ENCODE data around the gene LCT. TPM values are rescaled to one million over a fixed set of nuclear protein-coding genes. Genes with fewer than 3 reads are reported as not detected.
"Not testable (repeated sequence)": the region's sequence is repeated elsewhere in the genome, so short reads cannot be mapped to it uniquely, and the experiment has no call there.

The LCT gene
- total RNA-seq = under 1 TPM; 0.11 TPM
- not detected for polyA plus RNA-seq (2013, experiment 1 of 2)
- polyA plus RNA-seq (2013, experiment 2 of 2) = not detected
- long read RNA-seq, experiment 1 = 0 reads
- long read RNA-seq, experiment 2 = 0 reads
- long read RNA-seq, experiment 3 = 0 reads
- long read RNA-seq, experiment 4 = 0 reads

DNA sequence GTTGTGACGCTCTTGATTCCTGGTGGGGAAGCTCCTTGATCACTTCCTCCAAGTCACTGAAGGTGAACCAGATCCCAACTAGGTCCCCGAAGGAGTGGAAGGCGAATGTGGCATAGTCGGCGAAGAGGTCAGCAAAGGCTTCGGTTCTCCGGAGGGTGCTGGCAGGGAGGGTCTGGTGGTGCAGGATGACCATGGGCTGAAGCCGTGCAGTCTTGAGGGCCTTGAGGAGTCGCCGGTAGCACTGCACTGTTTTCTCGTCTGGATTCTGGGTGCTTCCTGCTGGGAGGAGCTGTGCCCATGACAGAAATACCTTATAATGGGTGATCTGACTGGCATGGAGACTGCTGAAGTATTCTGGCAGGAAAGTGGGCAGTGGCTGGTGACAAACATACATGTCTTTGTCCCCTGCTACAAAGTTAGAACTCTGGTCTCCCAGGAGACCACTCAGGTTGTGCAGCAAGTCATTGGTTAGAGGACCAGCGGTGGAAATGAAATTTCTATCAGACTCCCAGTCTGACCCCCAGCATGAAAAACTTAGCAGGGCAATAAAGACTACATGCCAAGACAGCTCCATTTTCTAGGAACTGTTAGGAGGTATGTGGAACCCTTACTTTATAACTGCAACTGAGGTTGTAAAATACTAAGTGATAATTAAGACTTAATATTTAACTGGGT is at the start of gene LCT:
Gene LCT (minus strand): TSS at position 589 of the 675 bp plus-strand sequence. CDS start 15 bp downstream, at position 574.
- Histone ChIP-seq H3K36me3 (ENCODE audit: control insufficient read depth, insufficient read depth, low read length) (peaks cover 31% of the 10 kb centered on the region), H3K27ac (ENCODE audit: low read depth, low read length) (no peak within 1 kb of the TSS), H3K9ac (ENCODE audit: extremely low read depth, low read length, poor library complexity, severe bottlenecking) (no peak within 1 kb of the TSS), H3K27me3 (ENCODE audit: control insufficient read depth, insufficient read depth, low read length, poor library complexity, severe bottlenecking) (no peaks in the 10 kb centered on the region), H3K4me1 (ENCODE audit: control insufficient read depth, insufficient read depth, low read length) (no peaks in the 10 kb centered on the region), H3K9me3 (ENCODE audit: control insufficient read depth, low read length) (no peaks in the 10 kb centered on the region), H3K4me3 (ENCODE audit: low read length) (no peak within 1 kb of the TSS)
- no peak within 1 kb of the TSS for H3K27ac Mint-ChIP-seq
- peaks cover 20% of the 10 kb centered on the region for H3K36me3 Mint-ChIP-seq (ENCODE audit: low read depth)
- 95 to 100% methylated on average over 8 to 12 of the region's 12 CpGs for WGBS, 2 experiments (ENCODE audit: insufficient coverage in 1 of 2, insufficient read length in 1 of 2)
- no peaks in the 10 kb centered on the region for H3K27me3 Mint-ChIP-seq (ENCODE audit: insufficient read depth)
- no peaks in the 10 kb centered on the region for H3K4me1 Mint-ChIP-seq
- H3K4me3 Mint-ChIP-seq = no peak within 1 kb of the TSS
- DNase-seq = no peak
- no peak for TF ChIP-seq CTCF (conservative IDR thresholded peaks at IDR 0.05)
- H3K9me3 Mint-ChIP-seq = no peaks in the 10 kb centered on the region

DNA sequence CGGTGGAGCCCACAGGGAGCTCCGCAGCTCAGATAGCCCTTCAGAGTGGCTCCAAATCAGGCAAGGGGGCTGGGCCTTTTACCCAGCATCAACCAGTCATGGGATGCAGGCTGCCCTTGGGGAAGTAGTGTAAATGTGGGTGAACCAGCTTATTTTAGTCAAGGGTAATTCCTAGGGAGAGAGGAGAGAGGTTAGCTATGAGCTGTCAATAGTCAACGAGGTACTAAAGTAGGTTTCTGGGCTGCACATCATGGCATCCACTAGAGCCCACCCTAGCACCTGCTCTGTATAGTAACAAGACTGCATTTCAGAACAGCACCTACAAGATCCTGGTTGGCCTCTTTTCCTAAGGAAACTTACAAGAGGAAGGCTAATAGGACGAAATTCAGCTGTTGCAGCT is 48.7 kb upstream of the LCT start:
- Histone ChIP-seq H3K27ac (ENCODE audit: low read depth, low read length) (no peak overlapping the region), H3K27me3 (ENCODE audit: control insufficient read depth, insufficient read depth, low read length, poor library complexity, severe bottlenecking) (no peaks in the 10 kb centered on the region), H3K36me3 (ENCODE audit: control insufficient read depth, insufficient read depth, low read length) (no peaks in the 10 kb centered on the region), H3K4me1 (ENCODE audit: control insufficient read depth, insufficient read depth, low read length) (no peaks in the 10 kb centered on the region), H3K9me3 (ENCODE audit: control insufficient read depth, low read length) (no peaks in the 10 kb centered on the region), H3K9ac (ENCODE audit: extremely low read depth, low read length, poor library complexity, severe bottlenecking) (no peak overlapping the region), H3K4me3 (ENCODE audit: low read length) (no peak overlapping the region)
- Mint-ChIP-seq H3K4me1 (peaks cover 6% of the 10 kb centered on the region), H3K4me3 (no peak overlapping the region), H3K9me3 (peaks cover 20% of the 10 kb centered on the region), H3K36me3 (ENCODE audit: low read depth) (peaks cover 2% of the 10 kb centered on the region), H3K27ac (no peak overlapping the region), H3K27me3 (ENCODE audit: insufficient read depth) (peaks cover 2% of the 10 kb centered on the region)
- DNase-seq = no peak
- no peak for TF ChIP-seq CTCF (conservative IDR thresholded peaks at IDR 0.05)
- WGBS, 2 experiments (ENCODE audit: insufficient coverage in 1 of 2, insufficient read length in 1 of 2) = 89% methylated on average over 4 of the region's 4 CpGs

GRCh38 chr2:135882415-135882814 is 45.4 kb upstream of the LCT start:
- peaks cover 3% of the 10 kb centered on the region for H3K27me3 Mint-ChIP-seq (ENCODE audit: insufficient read depth)
- Histone ChIP-seq H3K27ac (ENCODE audit: low read depth, low read length) (no peak overlapping the region), H3K9me3 (ENCODE audit: control insufficient read depth, low read length) (no peaks in the 10 kb centered on the region), H3K4me1 (ENCODE audit: control insufficient read depth, insufficient read depth, low read length) (no peaks in the 10 kb centered on the region), H3K4me3 (ENCODE audit: low read length) (no peak overlapping the region), H3K36me3 (ENCODE audit: control insufficient read depth, insufficient read depth, low read length) (no peaks in the 10 kb centered on the region), H3K27me3 (ENCODE audit: control insufficient read depth, insufficient read depth, low read length, poor library complexity, severe bottlenecking) (no peaks in the 10 kb centered on the region), H3K9ac (ENCODE audit: extremely low read depth, low read length, poor library complexity, severe bottlenecking) (no peak overlapping the region)
- no peak for TF ChIP-seq CTCF (conservative IDR thresholded peaks at IDR 0.05)
- H3K9me3 Mint-ChIP-seq = peaks cover 2% of the 10 kb centered on the region
- H3K36me3 Mint-ChIP-seq (ENCODE audit: low read depth) = no peaks in the 10 kb centered on the region
- H3K4me1 Mint-ChIP-seq = peaks cover 4% of the 10 kb centered on the region
- WGBS, 2 experiments (ENCODE audit: insufficient coverage in 1 of 2, insufficient read length in 1 of 2) = 79 to 80% methylated on average over 2 to 3 of the region's 3 CpGs
- DNase-seq = no peak
- no peak overlapping the region for H3K4me3 Mint-ChIP-seq
- H3K27ac Mint-ChIP-seq = no peak overlapping the region

DNA sequence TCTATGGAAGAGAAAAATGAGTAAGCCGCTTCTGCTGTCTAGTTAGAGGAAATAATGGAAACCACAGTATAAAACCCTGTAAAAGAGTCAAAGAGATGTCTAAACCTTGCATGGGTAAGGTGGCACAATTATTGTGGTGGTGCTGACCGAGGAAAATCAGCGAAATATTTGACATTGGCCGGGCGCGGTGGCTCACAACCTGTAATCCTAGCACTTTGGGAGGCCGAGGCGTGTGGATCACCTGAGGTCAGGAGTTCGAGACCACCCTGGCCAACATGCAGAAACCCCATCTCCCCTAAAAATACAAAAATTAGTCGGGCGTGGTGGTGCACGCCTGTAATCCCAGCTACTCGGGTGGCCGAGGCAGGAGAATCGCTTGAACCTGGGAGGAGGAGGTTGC is 39.8 kb upstream of the LCT start:
- H3K9ac ChIP-seq (ENCODE audit: extremely low read depth, low read length, poor library complexity, severe bottlenecking); DNase-seq; H3K27me3 Mint-ChIP-seq (ENCODE audit: insufficient read depth); H3K27me3 ChIP-seq (ENCODE audit: control insufficient read depth, insufficient read depth, low read length, poor library complexity, severe bottlenecking); H3K4me1 ChIP-seq (ENCODE audit: control insufficient read depth, insufficient read depth, low read length); H3K27ac ChIP-seq (ENCODE audit: low read depth, low read length): not testable (repeated sequence)
- Histone ChIP-seq H3K4me3 (ENCODE audit: low read length) (peak overlapping the region; percentile 98), H3K9me3 (ENCODE audit: control insufficient read depth, low read length) (peaks cover 12% of the 10 kb centered on the region), H3K36me3 (ENCODE audit: control insufficient read depth, insufficient read depth, low read length) (peaks cover 16% of the 10 kb centered on the region)
- Mint-ChIP-seq H3K4me3 (peak overlapping the region; percentile 95), H3K27ac (peak overlapping the region; percentile 84), H3K4me1 (peaks cover 23% of the 10 kb centered on the region), H3K36me3 (ENCODE audit: low read depth) (peaks cover 17% of the 10 kb centered on the region), H3K9me3 (peaks cover 12% of the 10 kb centered on the region)
- WGBS, 2 experiments (ENCODE audit: insufficient coverage in 1 of 2, insufficient read length in 1 of 2) = 85 to 90% methylated on average over 8 to 15 of the region's 15 CpGs

Measured in endodermal cell (in vitro differentiated cells).